CD4-positive, alpha-beta memory T cell (primary cell): Measurements from ENCODE around the gene CDKN1A. TPM values are rescaled to one million over a fixed set of nuclear protein-coding genes. Genes with fewer than 3 reads are reported as not detected.

Experiments
- CTCF ChIA-PET: fragments of 350-600 bp; sonication (Branson Sonifier 250); formaldehyde crosslinking; loops from one replicate; lab custom pipeline; 2021; ENCODE audit warnings: inconsistent platforms; ENCODE audit not compliant: partially characterized antibody; lab: Charles Lee
- POLR2A ChIA-PET: fragments of 350-600 bp; sonication (Branson Sonifier 250); formaldehyde crosslinking; loops from one replicate; lab custom pipeline; 2021; ENCODE audit not compliant: partially characterized antibody; lab: Charles Lee
- DNase-seq, 5 donors: peaks; one replicate each; pipeline versions ENCODE4 v3.0.0 to v3.0.0-alpha.2; 2020 to 2022; ENCODE audit warnings: mixed read lengths in 1 of 5
- H3K27ac ChIP-seq: one replicate; pipeline ENCODE4 v1.7.0; 2013; ENCODE audit warnings: low read depth, low read length
- H3K27me3 ChIP-seq: 2 replicates; pipeline ENCODE4 v1.7.0; 2013; ENCODE audit warnings: mild to moderate bottlenecking, low read length, moderate library complexity; ENCODE audit not compliant: insufficient read depth
- H3K36me3 ChIP-seq: 2 replicates; pipeline ENCODE4 v1.7.0; 2013; ENCODE audit warnings: mild to moderate bottlenecking, low read length, moderate library complexity; ENCODE audit not compliant: insufficient read depth
- H3K4me1 ChIP-seq: 2 replicates; pipeline ENCODE4 v1.7.0; 2013; ENCODE audit warnings: mild to moderate bottlenecking, low read length, moderate library complexity; ENCODE audit not compliant: insufficient read depth
- H3K4me3 ChIP-seq, 2 donors: one replicate each; pipeline ENCODE4 v1.7.0; 2013; ENCODE audit warnings: low read length in 2 of 2, mild to moderate bottlenecking in 1 of 2
- H3K9me3 ChIP-seq, 2 donors: one replicate each; pipeline ENCODE4 v1.7.0; 2013; ENCODE audit warnings: low read length in 2 of 2, control low read depth in 1 of 2; ENCODE audit not compliant: control insufficient read depth in 1 of 2
- H3K27ac Mint-ChIP-seq, 7 donors: one replicate each; pipeline ENCODE4 v1.8.0; 2020 to 2021; ENCODE audit warnings: mixed read lengths in 7 of 7, mild to moderate bottlenecking in 6 of 7, inconsistent platforms in 3 of 7, moderate library complexity in 3 of 7
- H3K27me3 Mint-ChIP-seq, 2 donors: one replicate each; pipeline ENCODE4 v1.8.0; 2020 to 2021; ENCODE audit warnings: mixed read lengths in 2 of 2
- H3K36me3 Mint-ChIP-seq, 2 donors: one replicate each; pipeline ENCODE4 v1.8.0; 2020 to 2021; ENCODE audit warnings: mixed read lengths in 2 of 2, inconsistent platforms in 1 of 2, mild to moderate bottlenecking in 1 of 2
- H3K4me1 Mint-ChIP-seq, 4 donors: one replicate each; pipeline ENCODE4 v1.8.0; 2020 to 2021; ENCODE audit warnings: mixed read lengths in 4 of 4, mild to moderate bottlenecking in 1 of 4
- H3K4me3 Mint-ChIP-seq, 8 donors: one replicate each; pipeline ENCODE4 v1.8.0; 2020 to 2021; ENCODE audit warnings: mixed read lengths in 8 of 8, mild to moderate bottlenecking in 7 of 8, moderate library complexity in 6 of 8, inconsistent platforms in 3 of 8
- H3K9me3 Mint-ChIP-seq, 8 donors: one replicate each; pipeline ENCODE4 v1.8.0; 2020 to 2021; ENCODE audit warnings: mixed read lengths in 8 of 8, mild to moderate bottlenecking in 5 of 8, inconsistent platforms in 3 of 8, moderate library complexity in 1 of 8
- intact Hi-C: fragments of 100-400 bp; cut with micrococcal nuclease; formaldehyde crosslinking; loops from one replicate; pipeline ENCODE4 v1.15.1; 2023
- polyA plus RNA-seq, 2 donors: library from polyadenylated mRNA; unstranded; fragments of 300-500 nt; fragmentation: Illumina TruSeq; gene quantifications; one replicate each; pipeline ENCODE4 v1.2.3, GENCODE V29; 2021
- total RNA-seq, 2 experiments: library from RNA; stranded (reverse); gene quantifications; one replicate each; pipeline ENCODE4 v1.2.3, GENCODE V29; 2021

Gene CDKN1A
- total and polyA plus RNA-seq, 4 experiments from 2014 or later: 3.3 to 20.6 (median 11.7) TPM

- Mint-ChIP-seq H3K27me3 (peaks cover 0 to 6% of the 10 kb centered on the region in 2 donors), H3K27ac (peak overlapping the region; percentile 88 to 100 (median 95)), H3K4me3 (peak overlapping the region; percentile 91 to 99 (median 98)), H3K4me1 (peaks cover 26 to 67% (median 51%) of the 10 kb centered on the region in 4 donors), H3K9me3 (peaks cover 0 to 5% (median 0%) of the 10 kb centered on the region in 8 donors), H3K36me3 (peaks cover 0 to 23% of the 10 kb centered on the region in 2 donors)
- peak overlapping the region; percentile 77 to 90 for H3K4me3 ChIP-seq
- intact Hi-C loops: no loop called here
- CTCF ChIA-PET: interaction anchor here (0.7 to 5.3 kb wide), 22 partner anchors 11 to 338 kb away, joined by 3 to 40 read pairs (median 6); no protein-coding TSS in a partner anchor
- no peaks in the 10 kb centered on the region for H3K27me3 ChIP-seq
- peak in 4 of 5 donors; percentile 10 to 69 (median 28) for DNase-seq
- POLR2A ChIA-PET: interaction anchor here (0.7 to 3.4 kb wide), 20 partner anchors 11 to 556 kb away, joined by 3 to 15 read pairs (median 4); partner anchors contain the start of gene SRSF3
- peaks cover 53% of the 10 kb centered on the region for H3K4me1 ChIP-seq
- H3K9me3 ChIP-seq: no peaks in the 10 kb centered on the region
- peak overlapping the region; percentile 80 for H3K27ac ChIP-seq
- peaks cover under 1% of the 10 kb centered on the region for H3K36me3 ChIP-seq
Measured at GRCh38 chr6:36679043-36679833, 724 bp downstream of the CDKN1A start.

GRCh38 chr6:36682328-36683144, 4.0 kb downstream of the CDKN1A start:
- CTCF ChIA-PET: interaction anchor here (0.7 to 5.3 kb wide), 8 partner anchors 10 to 336 kb away, joined by 3 to 40 read pairs (median 4); no protein-coding TSS in a partner anchor
- H3K27ac Mint-ChIP-seq: peak overlapping the region; percentile 91 to 100 (median 95)
- DNase-seq: peak; percentile 73 to 98 (median 76)
- Histone ChIP-seq H3K4me3 (no peak overlapping the region), H3K27me3 (no peaks in the 10 kb centered on the region), H3K27ac (peak overlapping the region; percentile 74), H3K4me1 (peaks cover 50% of the 10 kb centered on the region), H3K36me3 (peaks cover 5% of the 10 kb centered on the region), H3K9me3 (no peaks in the 10 kb centered on the region)
- H3K36me3 Mint-ChIP-seq: peaks cover 0 to 34% of the 10 kb centered on the region in 2 donors
- POLR2A ChIA-PET: interaction anchor here (0.9 to 1.4 kb wide), 6 partner anchors 8 to 259 kb away, joined by 3 to 4 read pairs (median 3); no protein-coding TSS in a partner anchor
- intact Hi-C loops: no loop called here
- H3K4me3 Mint-ChIP-seq: peak overlapping the region in 6 of 8 donors; percentile 21 to 91 (median 54)
- H3K9me3 Mint-ChIP-seq: peaks cover 0 to 5% (median 0%) of the 10 kb centered on the region in 8 donors
- H3K27me3 Mint-ChIP-seq: peaks cover 0 to 6% of the 10 kb centered on the region in 2 donors
- peaks cover 24 to 61% (median 43%) of the 10 kb centered on the region in 4 donors for H3K4me1 Mint-ChIP-seq

- intact Hi-C loops: no loop called here
- no peak overlapping the region for H3K4me3 ChIP-seq
- peaks cover 0 to 34% of the 10 kb centered on the region in 2 donors for H3K36me3 Mint-ChIP-seq
- peak overlapping the region; percentile 78 to 100 (median 95) for H3K27ac Mint-ChIP-seq
- peaks cover 44% of the 10 kb centered on the region for H3K4me1 ChIP-seq
- peaks cover 18 to 55% (median 36%) of the 10 kb centered on the region in 4 donors for H3K4me1 Mint-ChIP-seq
- peaks cover 0 to 6% of the 10 kb centered on the region in 2 donors for H3K27me3 Mint-ChIP-seq
- H3K27ac ChIP-seq: peak overlapping the region; percentile 74
- no peaks in the 10 kb centered on the region for H3K27me3 ChIP-seq
- H3K36me3 ChIP-seq: peaks cover 5% of the 10 kb centered on the region
- ChIA-PET CTCF (interaction anchor here (0.8 to 5.3 kb wide), 5 partner anchors 26 to 260 kb away, joined by 3 to 40 read pairs (median 20); no protein-coding TSS in a partner anchor), POLR2A (interaction anchor here (1.0 to 1.4 kb wide), 4 partner anchors 37 to 260 kb away, joined by 3 to 4 read pairs (median 3); no protein-coding TSS in a partner anchor)
- no peaks in the 10 kb centered on the region for H3K9me3 ChIP-seq
- H3K9me3 Mint-ChIP-seq: peaks cover 0 to 5% (median 0%) of the 10 kb centered on the region in 8 donors
- H3K4me3 Mint-ChIP-seq: peak overlapping the region in 3 of 8 donors; percentile 20 to 91 (median 52)
- DNase-seq: no peak
Measured at GRCh38 chr6:36683145-36683655, 4.7 kb downstream of the CDKN1A start.

- Mint-ChIP-seq H3K36me3 (peaks cover 0 to 30% of the 10 kb centered on the region in 2 donors), H3K27ac (peak overlapping the region; percentile 78 to 100 (median 95)), H3K4me3 (peak overlapping the region in 1 of 8 donors; percentile 43), H3K9me3 (peaks cover 0 to 5% (median 0%) of the 10 kb centered on the region in 8 donors), H3K27me3 (peaks cover 0 to 3% of the 10 kb centered on the region in 2 donors), H3K4me1 (peaks cover 14 to 48% (median 31%) of the 10 kb centered on the region in 4 donors)
- POLR2A ChIA-PET: interaction anchor here (1.2 kb wide), 1 partner anchor 261 kb away, joined by 3 read pairs; no protein-coding TSS in a partner anchor
- Histone ChIP-seq H3K4me1 (peaks cover 38% of the 10 kb centered on the region), H3K27ac (peak overlapping the region; percentile 74), H3K9me3 (no peaks in the 10 kb centered on the region), H3K4me3 (no peak overlapping the region), H3K27me3 (no peaks in the 10 kb centered on the region), H3K36me3 (peaks cover 5% of the 10 kb centered on the region)
- intact Hi-C loops: no loop called here
- DNase-seq: no peak
- CTCF ChIA-PET: interaction anchor here (0.8 to 5.3 kb wide), 6 partner anchors 25 to 261 kb away, joined by 3 to 40 read pairs (median 12); no protein-coding TSS in a partner anchor
Measured at GRCh38 chr6:36683656-36684446, 5.3 kb downstream of the CDKN1A start.

GRCh38 chr6:36684447-36684812, 5.9 kb downstream of the CDKN1A start:
- intact Hi-C loops: no loop called here
- peaks cover 0 to 5% (median 0%) of the 10 kb centered on the region in 8 donors for H3K9me3 Mint-ChIP-seq
- Histone ChIP-seq H3K36me3 (peaks cover 5% of the 10 kb centered on the region), H3K27ac (no peak overlapping the region), H3K9me3 (no peaks in the 10 kb centered on the region), H3K4me3 (no peak overlapping the region), H3K4me1 (peaks cover 32% of the 10 kb centered on the region), H3K27me3 (no peaks in the 10 kb centered on the region)
- CTCF ChIA-PET: interaction anchor here (0.8 to 5.3 kb wide), 3 partner anchors 40 to 69 kb away, joined by 3 to 36 read pairs (median 3); no protein-coding TSS in a partner anchor
- no peak for DNase-seq
- peak overlapping the region in 1 of 7 donors; percentile 100 for H3K27ac Mint-ChIP-seq
- H3K4me1 Mint-ChIP-seq: peaks cover 14 to 45% (median 29%) of the 10 kb centered on the region in 4 donors
- H3K36me3 Mint-ChIP-seq: peaks cover 0 to 29% of the 10 kb centered on the region in 2 donors
- POLR2A ChIA-PET: no interaction called here
- peaks cover 0 to 3% of the 10 kb centered on the region in 2 donors for H3K27me3 Mint-ChIP-seq
- no peak overlapping the region for H3K4me3 Mint-ChIP-seq
